A673 (cell line): ENCODE results near the gene PLP2. TPM values are rescaled to one million over a fixed set of nuclear protein-coding genes. Genes with fewer than 3 reads are reported as not detected.
"Not testable (repeated sequence)": the region's sequence is repeated elsewhere in the genome, so short reads cannot be mapped to it uniquely, and the experiment has no call there.

Source experiments
- BruUV-seq: library from RNA; stranded (reverse); fragments of 400-500 nt; replicated peaks from 2 replicates; lab custom pipeline; 2021; lab: Mats Ljungman, UMichigan
- CTCF ChIA-PET: fragments of 300-600 bp; sonication (Branson Sonifier 250); formaldehyde crosslinking; loops from one replicate; lab custom pipeline; 2022; ENCODE audit warnings: antibody characterized with exemption; lab: Charles Lee
- POLR2A ChIA-PET: fragments of 300-600 bp; sonication (Branson Sonifier 250); formaldehyde crosslinking; loops from one replicate; lab custom pipeline; 2022; ENCODE audit warnings: antibody characterized with exemption; ENCODE audit not compliant: low non-redundant PET; lab: Charles Lee
- DNase-seq: peaks from one replicate; pipeline ENCODE4 v3.0.0-alpha.2; 2015; ENCODE audit warnings: low spot score
- H3K27ac ChIP-seq: fragments of 200-600 bp; sonication (generic); 2 replicates; pipeline ENCODE4 v1.5.1; 2016; ENCODE audit warnings: mixed run types, low read depth, mild to moderate bottlenecking, mixed read lengths, antibody characterized with exemption, low read length; ENCODE audit not compliant: poor library complexity, severe bottlenecking
- H3K27me3 ChIP-seq: fragments of 200-600 bp; sonication (generic); replicated peaks from 2 replicates; pipeline ENCODE4 v1.6.1; 2017; ENCODE audit warnings: mixed run types, low read depth, mild to moderate bottlenecking, mixed read lengths, antibody characterized with exemption, low read length; ENCODE audit not compliant: insufficient read depth, poor library complexity
- H3K36me3 ChIP-seq: fragments of 200-600 bp; sonication (generic); 2 replicates; pipeline ENCODE4 v1.6.1; 2016; ENCODE audit warnings: mixed run types, mild to moderate bottlenecking, mixed read lengths, antibody characterized with exemption, low read length; ENCODE audit not compliant: insufficient read depth, poor library complexity, severe bottlenecking
- H3K4me1 ChIP-seq: fragments of 200-600 bp; sonication (generic); 2 replicates; pipeline ENCODE4 v1.6.1; 2017; ENCODE audit warnings: mixed run types, mild to moderate bottlenecking, mixed read lengths, antibody characterized with exemption, low read length; ENCODE audit not compliant: insufficient read depth, poor library complexity, severe bottlenecking
- H3K4me3 ChIP-seq: fragments of 200-600 bp; sonication (generic); 2 replicates; pipeline ENCODE4 v1.5.1; 2016; ENCODE audit warnings: low read depth, mixed run types, mild to moderate bottlenecking, mixed read lengths, low read length; ENCODE audit not compliant: poor library complexity, severe bottlenecking
- H3K9me3 ChIP-seq: fragments of 200-600 bp; sonication (generic); 2 replicates; pipeline ENCODE4 v1.6.1; 2016; ENCODE audit warnings: mixed run types, low read depth, mild to moderate bottlenecking, mixed read lengths, antibody characterized with exemption, low read length; ENCODE audit not compliant: poor library complexity, severe bottlenecking
- CTCF ChIP-seq: fragments of 300-800, 200-600 bp; sonication (generic); conservative IDR thresholded peaks from 2 replicates; pipeline ENCODE4 v1.5.1; 2017; ENCODE audit warnings: low read depth, mild to moderate bottlenecking, antibody characterized with exemption, low read length, moderate library complexity, mixed read lengths
- EZH2 ChIP-seq: fragments of 200-600 bp; sonication (generic); IDR thresholded peaks from 2 replicates; pipeline ENCODE4 v1.6.1; 2017; ENCODE audit warnings: borderline replicate concordance, low read depth, mild to moderate bottlenecking, mixed read lengths, antibody characterized with exemption, low read length; ENCODE audit not compliant: poor library complexity, severe bottlenecking
- intact Hi-C: fragments of 100-400 bp; cut with micrococcal nuclease; formaldehyde crosslinking; loops from one replicate; pipeline ENCODE4 v1.10.0; 2022; ENCODE audit not compliant: unreplicated experiment
- total RNA-seq: library from RNA; stranded (reverse); gene quantifications from 2 replicates; pipeline ENCODE4 v1.2.3, GENCODE V29; 2021

PLP2 gene
- total RNA-seq, 1 experiment from 2014 or later = 87.5 TPM

GRCh38 chrX:49139713-49140112 is 32.0 kb upstream of the PLP2 start:
- CTCF ChIA-PET = no interaction called here
- H3K4me1 ChIP-seq = no peaks in the 10 kb centered on the region
- BruUV-seq = no TSS peak

GRCh38 chrX:49142264-49142663 is 29.4 kb upstream of the PLP2 start:
- CTCF ChIA-PET, H3K27me3 ChIP-seq, H3K36me3 ChIP-seq, H3K4me1 ChIP-seq, intact Hi-C loops, DNase-seq, H3K27ac ChIP-seq, POLR2A ChIA-PET, H3K4me3 ChIP-seq, BruUV-seq: not testable (repeated sequence)
- TF ChIP-seq CTCF = peak; percentile 24; the same call in 1 of the 2 replicates
- H3K9me3 ChIP-seq = peaks cover 17% of the 10 kb centered on the region

More at GRCh38 chrX:49139713-49140112, 32.0 kb upstream of the PLP2 start:
- Histone ChIP-seq H3K27me3 (no peaks in the 10 kb centered on the region), H3K9me3 (peaks cover 17% of the 10 kb centered on the region), H3K4me3 (no peak overlapping the region), H3K27ac (no peak overlapping the region), H3K36me3 (no peaks in the 10 kb centered on the region)
- intact Hi-C loops = no loop called here
- no peak for TF ChIP-seq CTCF
- no peak for TF ChIP-seq EZH2
- DNase-seq = no peak
- POLR2A ChIA-PET = no interaction called here

- intact Hi-C loops, H3K4me3 ChIP-seq, CTCF ChIA-PET, DNase-seq, H3K4me1 ChIP-seq, H3K27me3 ChIP-seq, BruUV-seq, H3K36me3 ChIP-seq, H3K27ac ChIP-seq: not testable (repeated sequence)
- peaks cover 17% of the 10 kb centered on the region for H3K9me3 ChIP-seq
- POLR2A ChIA-PET = interaction anchor here (0.6 kb wide), 1 partner anchor 280 kb away, joined by 3 read pairs; no protein-coding TSS in a partner anchor
Measured at GRCh38 chrX:49143154-49143553, 28.5 kb upstream of the PLP2 start.

GRCh38 chrX:49147282-49147681 is 24.4 kb upstream of the PLP2 start:
- Histone ChIP-seq H3K9me3 (no peaks in the 10 kb centered on the region), H3K4me3 (no peak overlapping the region), H3K27me3 (no peaks in the 10 kb centered on the region), H3K27ac (no peak overlapping the region), H3K36me3 (no peaks in the 10 kb centered on the region), H3K4me1 (no peaks in the 10 kb centered on the region)
- TF ChIP-seq EZH2 = no peak
- no peak for TF ChIP-seq CTCF
- BruUV-seq = no TSS peak
- DNase-seq = no peak
- POLR2A ChIA-PET = no interaction called here
- intact Hi-C loops = no loop called here
- CTCF ChIA-PET = no interaction called here
